ENCODE data around the gene ARID1B. TPM values are rescaled to one million over a fixed set of nuclear protein-coding genes. Genes with fewer than 3 reads are reported as not detected.

Gene ARID1B
- total and polyA plus RNA-seq, 2 donors (not counting 1 experiment from before 2014, with no cell fraction given), result 47.2 to 280 TPM

DNA sequence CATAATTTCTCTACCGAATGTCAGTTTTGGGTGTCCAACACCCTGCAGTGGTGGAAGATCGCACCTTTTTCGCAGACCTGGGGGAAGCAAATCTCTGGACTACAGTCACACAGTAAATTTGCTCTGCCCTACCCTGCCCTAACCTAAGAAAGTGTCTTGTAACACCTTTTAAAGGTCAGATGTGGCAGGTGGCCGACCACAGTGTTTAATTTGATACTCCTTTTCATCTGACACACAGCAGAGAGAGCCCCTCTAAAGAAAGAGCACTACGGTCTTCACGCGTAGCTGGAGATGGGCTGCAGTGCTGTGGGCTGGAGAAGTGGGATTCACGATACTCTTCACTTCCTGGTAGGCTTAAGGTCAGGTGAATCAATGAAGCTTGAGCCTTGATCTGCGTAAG lies 436.2 kb downstream of the ARID1B start:
- H3K36me3 ChIP-seq (replicated peaks in 1 of 2; ENCODE audit: control extremely low read depth in 1 of 2, control insufficient read depth in 1 of 2, extremely low read depth in 1 of 2, insufficient read depth in 2 of 2, low read length in 1 of 2), result peaks cover 1 to 7% of the 10 kb centered on the region in 2 experiments
- H3K4me1 Mint-ChIP-seq, result no peaks in the 10 kb centered on the region
- H3K79me2 ChIP-seq (ENCODE audit: control insufficient read depth, insufficient read depth, low read length), result no peaks in the 10 kb centered on the region
- no peaks in the 10 kb centered on the region for H3K27me3 Mint-ChIP-seq
- POLR2A ChIA-PET, result interaction anchor here (0.9 kb wide), 1 partner anchor 10 kb away, joined by 6 read pairs; no protein-coding TSS in a partner anchor
- no peak overlapping the region for H3K27ac ChIP-seq (ENCODE audit: low read length in 2 of 2)
- no peak overlapping the region for H2AFZ ChIP-seq (ENCODE audit: insufficient read depth, low read depth, low read length, poor library complexity, severe bottlenecking)
- DNase-seq (no peak), ATAC-seq (ENCODE audit: low read depth) (peak; percentile 17)
- intact Hi-C loops (cut with micrococcal nuclease), result no loop called here
- H3K27me3 ChIP-seq (replicated peaks in 1 of 4; ENCODE audit: control extremely low read depth in 1 of 4, control insufficient read depth in 3 of 4, insufficient read depth in 4 of 4, low read length in 3 of 4), result no peaks in the 10 kb centered on the region
- H3K9me3 Mint-ChIP-seq (ENCODE audit: insufficient read depth), result no peaks in the 10 kb centered on the region
- H3K4me3 Mint-ChIP-seq, result no peak overlapping the region
- H3K4me3 ChIP-seq (ENCODE audit: control extremely low read depth in 1 of 5, extremely low read depth in 1 of 5, insufficient read depth in 1 of 5, low read depth in 2 of 5, low read length in 4 of 5), result no peak overlapping the region
- no peak overlapping the region for H3K4me2 ChIP-seq (replicated peaks; ENCODE audit: low read depth, low read length, poor library complexity, severe bottlenecking)
- CTCF ChIA-PET, result interaction anchor here (1.0 kb wide), 1 partner anchor 22 kb away, joined by 3 read pairs; no protein-coding TSS in a partner anchor
- H3K9ac ChIP-seq (ENCODE audit: low read length), result no peak overlapping the region
- 90% methylated on average over 2 of the region's 9 CpGs for WGBS (ENCODE audit: insufficient coverage)
- H4K20me1 ChIP-seq (ENCODE audit: control insufficient read depth, insufficient read depth, low read length, poor library complexity, severe bottlenecking), result no peaks in the 10 kb centered on the region
- no peaks in the 10 kb centered on the region for H3K4me1 ChIP-seq (ENCODE audit: control insufficient read depth in 2 of 2, insufficient read depth in 2 of 2, low read length in 2 of 2)
- H3K27ac Mint-ChIP-seq, result no peak overlapping the region
- peaks cover 0 to 6% (median 0%) of the 10 kb centered on the region in 3 donors for H3K9me3 ChIP-seq (ENCODE audit: control extremely low read depth in 1 of 3, control insufficient read depth in 2 of 3, insufficient read depth in 1 of 3, low read length in 2 of 3)
- TF ChIP-seq, protein P1, sequence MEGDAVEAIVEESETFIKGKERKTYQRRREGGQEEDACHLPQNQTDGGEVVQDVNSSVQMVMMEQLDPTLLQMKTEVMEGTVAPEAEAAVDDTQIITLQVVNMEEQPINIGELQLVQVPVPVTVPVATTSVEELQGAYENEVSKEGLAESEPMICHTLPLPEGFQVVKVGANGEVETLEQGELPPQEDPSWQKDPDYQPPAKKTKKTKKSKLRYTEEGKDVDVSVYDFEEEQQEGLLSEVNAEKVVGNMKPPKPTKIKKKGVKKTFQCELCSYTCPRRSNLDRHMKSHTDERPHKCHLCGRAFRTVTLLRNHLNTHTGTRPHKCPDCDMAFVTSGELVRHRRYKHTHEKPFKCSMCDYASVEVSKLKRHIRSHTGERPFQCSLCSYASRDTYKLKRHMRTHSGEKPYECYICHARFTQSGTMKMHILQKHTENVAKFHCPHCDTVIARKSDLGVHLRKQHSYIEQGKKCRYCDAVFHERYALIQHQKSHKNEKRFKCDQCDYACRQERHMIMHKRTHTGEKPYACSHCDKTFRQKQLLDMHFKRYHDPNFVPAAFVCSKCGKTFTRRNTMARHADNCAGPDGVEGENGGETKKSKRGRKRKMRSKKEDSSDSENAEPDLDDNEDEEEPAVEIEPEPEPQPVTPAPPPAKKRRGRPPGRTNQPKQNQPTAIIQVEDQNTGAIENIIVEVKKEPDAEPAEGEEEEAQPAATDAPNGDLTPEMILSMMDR (IDR thresholded peaks at IDR 0.05), result no peak
- no peak for TF ChIP-seq EZH2 (IDR thresholded peaks at IDR 0.05; ENCODE audit: borderline replicate concordance, insufficient read depth, low read depth, low read length, poor library complexity, severe bottlenecking)

DNA sequence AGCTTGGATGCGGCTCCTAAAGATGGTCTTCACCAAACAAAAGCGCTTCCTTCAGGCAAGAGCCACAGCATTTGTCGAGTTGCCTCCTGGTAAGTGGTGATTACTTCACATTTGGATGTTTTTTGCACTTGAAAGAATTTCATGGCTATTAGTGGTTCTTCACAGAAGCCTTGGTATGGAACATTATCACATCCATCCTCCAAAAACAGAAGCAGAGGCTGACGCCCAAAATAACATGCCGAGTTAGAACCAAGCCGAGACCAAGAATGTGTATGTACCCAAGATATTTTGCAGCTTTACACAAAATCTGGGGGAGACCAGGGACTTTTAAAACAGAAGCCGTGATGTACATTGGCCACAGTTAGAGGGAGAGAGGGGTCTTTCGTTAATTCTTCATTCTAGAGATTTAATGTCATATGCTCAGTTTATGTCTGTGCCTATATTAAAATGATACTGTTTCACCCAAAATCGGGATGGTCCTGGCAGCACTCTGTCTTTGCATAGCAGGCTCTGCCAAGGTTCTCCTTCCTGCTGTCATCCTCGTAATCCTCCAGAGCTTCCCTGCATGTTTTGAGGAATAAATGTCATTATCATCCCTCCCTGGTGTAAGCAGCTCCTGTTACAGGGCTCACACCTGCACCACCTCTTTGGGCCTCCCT lies 436.9 kb downstream of the ARID1B start:
- Mint-ChIP-seq H3K4me3 (no peak overlapping the region), H3K27ac (no peak overlapping the region), H3K27me3 (no peaks in the 10 kb centered on the region), H3K4me1 (no peaks in the 10 kb centered on the region), H3K9me3 (ENCODE audit: insufficient read depth) (no peaks in the 10 kb centered on the region)
- ATAC-seq (ENCODE audit: low read depth) (no peak), DNase-seq (no peak)
- H3K9me3 ChIP-seq (ENCODE audit: control extremely low read depth in 1 of 3, control insufficient read depth in 2 of 3, insufficient read depth in 1 of 3, low read length in 2 of 3), result peaks cover 0 to 6% (median 0%) of the 10 kb centered on the region in 3 donors
- no peak overlapping the region for H3K9ac ChIP-seq (ENCODE audit: low read length)
- 100% methylated on average over 2 of the region's 10 CpGs for WGBS (ENCODE audit: insufficient coverage)
- no peaks in the 10 kb centered on the region for H3K27me3 ChIP-seq (replicated peaks in 1 of 4; ENCODE audit: control extremely low read depth in 1 of 4, control insufficient read depth in 3 of 4, insufficient read depth in 4 of 4, low read length in 3 of 4)
- H3K4me1 ChIP-seq (ENCODE audit: control insufficient read depth in 2 of 2, insufficient read depth in 2 of 2, low read length in 2 of 2), result no peaks in the 10 kb centered on the region
- H2AFZ ChIP-seq (ENCODE audit: insufficient read depth, low read depth, low read length, poor library complexity, severe bottlenecking), result no peak overlapping the region
- TF ChIP-seq EZH2 (IDR thresholded peaks at IDR 0.05; ENCODE audit: borderline replicate concordance, insufficient read depth, low read depth, low read length, poor library complexity, severe bottlenecking), result no peak
- TF ChIP-seq, protein P1 (IDR thresholded peaks at IDR 0.05), result no peak
- intact Hi-C loops (cut with micrococcal nuclease), result no loop called here
- POLR2A ChIA-PET, result no interaction called here
- H3K4me2 ChIP-seq (replicated peaks; ENCODE audit: low read depth, low read length, poor library complexity, severe bottlenecking), result no peak overlapping the region
- H3K36me3 ChIP-seq (replicated peaks in 1 of 2; ENCODE audit: control extremely low read depth in 1 of 2, control insufficient read depth in 1 of 2, extremely low read depth in 1 of 2, insufficient read depth in 2 of 2, low read length in 1 of 2), result peaks cover 1 to 6% of the 10 kb centered on the region in 2 experiments
- H3K4me3 ChIP-seq (ENCODE audit: control extremely low read depth in 1 of 5, extremely low read depth in 1 of 5, insufficient read depth in 1 of 5, low read depth in 2 of 5, low read length in 4 of 5), result no peak overlapping the region
- CTCF ChIA-PET, result interaction anchor here (1.0 kb wide), 1 partner anchor 22 kb away, joined by 3 read pairs; no protein-coding TSS in a partner anchor
- no peak overlapping the region for H3K27ac ChIP-seq (ENCODE audit: low read length in 2 of 2)
- H4K20me1 ChIP-seq (ENCODE audit: control insufficient read depth, insufficient read depth, low read length, poor library complexity, severe bottlenecking), result no peaks in the 10 kb centered on the region
- no peaks in the 10 kb centered on the region for H3K79me2 ChIP-seq (ENCODE audit: control insufficient read depth, insufficient read depth, low read length)
